Mesothelial cell of epicardium (in vitro differentiated cells): ENCODE data around the gene ENDOD1. TPM values are rescaled to one million over a fixed set of nuclear protein-coding genes. Genes with fewer than 3 reads are reported as not detected.
A peak's percentile ranks its signal among the peaks of the same experiment; 100 is the strongest.

ENCODE experiments used
- DNase-seq, 2 experiments: peaks; one replicate each; pipeline ENCODE4 v3.0.0; 2021; ENCODE audit warnings: low spot score in 2 of 2; ENCODE audit not compliant: unreplicated experiment in 2 of 2
- H3K27ac Mint-ChIP-seq: 2 replicates; pipeline ENCODE4 v1.8.0; 2021; ENCODE audit warnings: mixed read lengths
- H3K27me3 Mint-ChIP-seq: 2 replicates; pipeline ENCODE4 v1.8.0; 2021; ENCODE audit warnings: low read depth, mixed read lengths
- H3K36me3 Mint-ChIP-seq: 2 replicates; pipeline ENCODE4 v1.8.0; 2021; ENCODE audit warnings: mixed read lengths
- H3K4me1 Mint-ChIP-seq: 2 replicates; pipeline ENCODE4 v1.8.0; 2021; ENCODE audit warnings: mixed read lengths
- H3K4me3 Mint-ChIP-seq: 2 replicates; pipeline ENCODE4 v1.8.0; 2021; ENCODE audit warnings: mild to moderate bottlenecking, moderate library complexity, mixed read lengths
- H3K9me3 Mint-ChIP-seq: 2 replicates; pipeline ENCODE4 v1.8.0; 2021; ENCODE audit warnings: mixed read lengths
- total RNA-seq: library from RNA; stranded (reverse); gene quantifications from 3 replicates; pipeline ENCODE4 v1.2.1, GENCODE V29; 2021
- TF ChIP-seq, protein P1 (sequence below): fragments of 200-600 bp; sonication (generic); IDR thresholded peaks from one replicate; pipeline ENCODE4 v1.5.0; 2021; ENCODE audit warnings: antibody characterized with exemption; ENCODE audit not compliant: unreplicated experiment

Gene ENDOD1
- total RNA-seq, 1 donor from 2014 or later: 7.6 TPM

DNA sequence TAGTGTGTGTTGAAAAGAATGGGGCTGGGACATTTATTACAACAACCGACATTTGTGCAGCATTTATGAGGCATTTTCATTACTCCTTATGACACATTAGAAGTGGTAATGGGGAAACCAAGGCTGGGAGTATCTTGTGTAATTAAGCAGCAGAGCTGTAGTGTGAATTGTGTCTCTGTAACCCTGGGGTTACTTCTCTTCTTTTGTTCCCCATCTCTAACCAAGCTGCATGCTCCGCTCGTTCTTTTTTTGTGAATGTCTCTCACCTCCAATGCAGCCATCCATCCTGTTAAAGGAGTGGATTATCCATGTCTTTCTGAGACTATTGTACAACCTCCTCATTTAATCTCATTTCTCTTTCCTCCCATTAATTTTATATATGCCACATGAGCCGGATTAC, 65.7 kb downstream of the ENDOD1 start:
- Mint-ChIP-seq H3K27ac (no peak overlapping the region), H3K4me3 (no peak overlapping the region)

DNA sequence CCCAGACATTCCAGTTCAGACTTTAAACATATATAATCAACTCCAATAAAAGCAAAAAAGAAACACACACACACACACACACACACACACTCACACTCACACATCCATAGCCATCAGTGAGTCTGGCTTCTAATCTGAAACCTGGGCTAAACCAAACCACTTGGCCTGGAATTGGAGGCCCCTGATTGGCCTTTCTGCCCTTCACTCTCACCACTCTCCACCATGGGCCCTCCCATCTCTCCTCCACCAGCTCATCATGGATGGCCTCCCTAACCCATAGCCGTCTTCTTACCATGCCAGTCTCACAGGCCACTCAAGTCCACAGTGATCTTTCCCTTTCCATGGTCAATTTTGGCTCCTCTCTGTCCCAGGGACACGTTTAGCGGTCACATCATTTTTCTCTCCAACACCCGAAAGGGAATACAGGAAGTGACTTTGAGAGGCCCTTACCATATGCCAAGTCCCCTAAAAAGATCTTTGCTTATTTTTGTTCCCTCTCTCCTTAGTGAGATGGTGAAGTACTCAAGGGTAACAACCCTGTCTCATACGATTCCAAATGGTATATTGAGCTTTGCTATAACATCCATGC, 66.6 kb downstream of the ENDOD1 start:
- Mint-ChIP-seq H3K36me3 (no peaks in the 10 kb centered on the region), H3K9me3 (peaks cover 5% of the 10 kb centered on the region), H3K27me3 (no peaks in the 10 kb centered on the region), H3K27ac (peak overlapping the region; percentile 31), H3K4me1 (peaks cover 35% of the 10 kb centered on the region), H3K4me3 (no peak overlapping the region)
- TF ChIP-seq, protein P1, sequence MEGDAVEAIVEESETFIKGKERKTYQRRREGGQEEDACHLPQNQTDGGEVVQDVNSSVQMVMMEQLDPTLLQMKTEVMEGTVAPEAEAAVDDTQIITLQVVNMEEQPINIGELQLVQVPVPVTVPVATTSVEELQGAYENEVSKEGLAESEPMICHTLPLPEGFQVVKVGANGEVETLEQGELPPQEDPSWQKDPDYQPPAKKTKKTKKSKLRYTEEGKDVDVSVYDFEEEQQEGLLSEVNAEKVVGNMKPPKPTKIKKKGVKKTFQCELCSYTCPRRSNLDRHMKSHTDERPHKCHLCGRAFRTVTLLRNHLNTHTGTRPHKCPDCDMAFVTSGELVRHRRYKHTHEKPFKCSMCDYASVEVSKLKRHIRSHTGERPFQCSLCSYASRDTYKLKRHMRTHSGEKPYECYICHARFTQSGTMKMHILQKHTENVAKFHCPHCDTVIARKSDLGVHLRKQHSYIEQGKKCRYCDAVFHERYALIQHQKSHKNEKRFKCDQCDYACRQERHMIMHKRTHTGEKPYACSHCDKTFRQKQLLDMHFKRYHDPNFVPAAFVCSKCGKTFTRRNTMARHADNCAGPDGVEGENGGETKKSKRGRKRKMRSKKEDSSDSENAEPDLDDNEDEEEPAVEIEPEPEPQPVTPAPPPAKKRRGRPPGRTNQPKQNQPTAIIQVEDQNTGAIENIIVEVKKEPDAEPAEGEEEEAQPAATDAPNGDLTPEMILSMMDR: no peak
- DNase-seq: no peak

More for the DNA sequence above, 65.7 kb downstream of the ENDOD1 start:
- H3K36me3 Mint-ChIP-seq: no peaks in the 10 kb centered on the region
- TF ChIP-seq, protein P1: no peak
- peaks cover 36% of the 10 kb centered on the region for H3K4me1 Mint-ChIP-seq
- H3K27me3 Mint-ChIP-seq: no peaks in the 10 kb centered on the region
- DNase-seq: no peak
- peaks cover 5% of the 10 kb centered on the region for H3K9me3 Mint-ChIP-seq

DNA sequence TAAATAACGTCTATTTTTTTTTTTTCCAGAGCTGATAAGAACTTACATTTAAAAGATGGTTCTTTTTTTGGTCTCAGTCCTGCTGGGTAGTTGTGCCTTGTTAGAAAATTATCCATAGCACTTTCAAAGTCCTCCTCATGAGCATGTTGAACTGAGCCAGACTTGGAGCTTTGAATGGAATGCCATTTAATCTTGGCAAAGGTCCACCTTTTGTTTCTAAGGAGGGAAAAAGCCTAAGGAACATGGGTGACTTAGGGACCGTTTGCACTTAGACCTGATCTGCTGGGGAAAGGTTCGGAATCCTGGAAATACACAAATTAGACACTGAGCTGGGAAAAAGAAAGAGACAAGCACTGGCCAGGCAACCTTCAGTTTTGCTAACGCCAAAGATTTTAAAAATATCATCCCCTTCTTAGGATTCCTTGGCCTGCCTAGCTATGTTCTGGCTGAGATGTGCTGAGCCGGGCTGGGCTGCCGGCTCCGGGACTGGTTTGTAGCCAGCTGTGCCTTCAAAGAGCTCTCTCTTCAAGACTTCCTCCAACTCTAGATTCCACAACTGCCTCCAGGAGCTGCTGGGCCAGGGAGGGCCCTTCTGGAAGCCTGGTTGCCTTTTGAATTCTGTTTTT, 67.4 kb downstream of the ENDOD1 start:
- H3K36me3 Mint-ChIP-seq: no peaks in the 10 kb centered on the region
- peaks cover 5% of the 10 kb centered on the region for H3K9me3 Mint-ChIP-seq
- TF ChIP-seq, protein P1: no peak
- H3K4me1 Mint-ChIP-seq: peaks cover 30% of the 10 kb centered on the region
- no peak for DNase-seq
- no peak overlapping the region for H3K4me3 Mint-ChIP-seq
- H3K27me3 Mint-ChIP-seq: no peaks in the 10 kb centered on the region
- H3K27ac Mint-ChIP-seq: peak overlapping the region; percentile 28

DNA sequence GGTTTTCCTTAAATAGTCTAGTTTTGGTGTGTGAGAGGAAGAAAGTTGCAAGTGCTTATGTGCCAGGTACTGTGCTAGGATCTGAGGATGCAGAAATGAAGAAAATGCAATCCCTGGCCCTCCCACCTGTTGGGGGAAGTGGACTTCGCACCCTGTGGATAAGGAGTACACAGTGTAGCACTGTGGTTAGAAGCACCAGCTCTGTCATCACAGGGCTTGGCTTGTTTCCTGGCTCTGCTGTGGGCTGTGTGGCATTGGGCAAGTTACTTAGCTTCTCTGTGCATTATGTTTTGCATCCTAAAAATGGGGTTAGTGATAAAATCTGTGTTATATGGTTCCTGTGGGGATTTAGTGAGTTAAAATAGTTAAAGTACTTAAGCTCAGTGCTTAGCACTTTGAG, 68.2 kb downstream of the ENDOD1 start:
- no peaks in the 10 kb centered on the region for H3K36me3 Mint-ChIP-seq
- H3K4me1 Mint-ChIP-seq: peaks cover 31% of the 10 kb centered on the region
- no peak overlapping the region for H3K4me3 Mint-ChIP-seq
- H3K27ac Mint-ChIP-seq: peak overlapping the region; percentile 28
- TF ChIP-seq, protein P1: no peak
- no peaks in the 10 kb centered on the region for H3K27me3 Mint-ChIP-seq
- no peak for DNase-seq
- H3K9me3 Mint-ChIP-seq: peaks cover 5% of the 10 kb centered on the region

DNA sequence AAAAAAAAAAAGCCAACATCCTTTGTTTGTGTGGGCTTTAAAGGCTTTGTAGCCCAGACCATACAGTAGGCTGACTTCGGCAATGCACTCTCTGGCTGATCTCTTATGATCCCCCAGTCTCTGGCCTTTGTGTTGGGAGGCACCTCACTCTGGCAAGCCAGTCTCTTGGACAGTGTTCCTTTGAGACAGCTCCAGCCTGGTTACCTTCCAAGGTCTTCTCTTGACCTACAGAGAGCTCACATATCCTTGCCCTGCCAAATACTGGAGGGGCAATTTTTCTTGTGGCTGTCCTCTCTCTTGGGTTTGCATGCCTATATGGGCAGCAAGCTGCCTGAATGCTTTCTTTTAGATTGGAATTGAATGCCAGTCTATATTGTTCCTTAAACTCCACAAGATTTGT, 71.6 kb downstream of the ENDOD1 start:
- TF ChIP-seq, protein P1: no peak
- Mint-ChIP-seq H3K4me1 (peaks cover 23% of the 10 kb centered on the region), H3K9me3 (peaks cover 5% of the 10 kb centered on the region), H3K36me3 (no peaks in the 10 kb centered on the region), H3K4me3 (no peak overlapping the region), H3K27me3 (no peaks in the 10 kb centered on the region), H3K27ac (no peak overlapping the region)
- DNase-seq: no peak
